Measurements from ENCODE around the gene B4GALNT2. TPM values are rescaled to one million over a fixed set of nuclear protein-coding genes. Genes with fewer than 3 reads are reported as not detected.
"Not testable (repeated sequence)": the region's sequence is repeated elsewhere in the genome, so short reads cannot be mapped to it uniquely, and the experiment has no call there.

The B4GALNT2 gene
- total RNA-seq, 1 donor from 2014 or later = 0.04 TPM

- peak; percentile 8 for ATAC-seq
These were observed 50.8 kb downstream of the B4GALNT2 start for GRCh38 chr17:49183341-49183740.

GRCh38 chr17:49183801-49184200, 51.2 kb downstream of the B4GALNT2 start:
- no peak for ATAC-seq

- ATAC-seq = not testable (repeated sequence)
These were observed 52.0 kb downstream of the B4GALNT2 start for GRCh38 chr17:49184522-49184921.

- ATAC-seq = not testable (repeated sequence)
These were observed 52.8 kb downstream of the B4GALNT2 start for GRCh38 chr17:49185381-49185780.

DNA sequence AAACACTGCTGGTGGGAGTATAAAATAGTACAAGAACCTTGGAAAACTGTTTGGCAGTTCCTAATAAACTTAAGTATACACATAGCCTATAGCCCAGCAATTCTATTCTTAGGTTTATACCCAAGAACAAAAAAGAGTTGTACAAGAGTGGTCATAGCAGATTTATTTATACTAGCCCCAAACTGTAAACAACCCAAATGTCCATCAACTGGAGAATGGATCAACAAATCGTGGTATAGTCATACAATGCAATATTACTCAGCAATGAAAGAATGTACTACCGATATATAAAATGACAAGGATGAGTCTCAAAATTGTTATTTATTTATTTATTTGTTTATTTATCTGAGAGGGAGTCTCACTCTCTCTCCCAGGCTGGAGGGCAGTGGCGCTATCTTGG, 54.7 kb downstream of the B4GALNT2 start:
- ATAC-seq = no peak

DNA sequence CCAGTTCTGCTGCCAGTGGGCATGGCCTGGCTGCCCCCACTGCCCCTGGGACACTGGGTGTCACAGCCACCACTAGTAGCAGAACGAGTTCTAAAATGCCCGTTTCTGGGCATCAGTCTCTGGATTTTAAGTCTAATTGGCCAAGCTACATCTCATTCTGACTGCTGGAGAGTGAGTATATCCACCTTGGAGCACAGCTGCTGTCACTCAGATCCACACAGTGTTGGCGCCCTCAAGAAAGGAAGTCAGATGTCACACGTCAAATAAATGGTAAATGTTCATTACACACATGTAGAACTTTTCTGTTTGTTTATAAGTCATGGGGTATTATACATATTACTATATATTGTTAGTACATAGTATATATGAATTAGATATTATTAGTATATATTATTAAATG, 58.4 kb downstream of the B4GALNT2 start:
- ATAC-seq = no peak

DNA sequence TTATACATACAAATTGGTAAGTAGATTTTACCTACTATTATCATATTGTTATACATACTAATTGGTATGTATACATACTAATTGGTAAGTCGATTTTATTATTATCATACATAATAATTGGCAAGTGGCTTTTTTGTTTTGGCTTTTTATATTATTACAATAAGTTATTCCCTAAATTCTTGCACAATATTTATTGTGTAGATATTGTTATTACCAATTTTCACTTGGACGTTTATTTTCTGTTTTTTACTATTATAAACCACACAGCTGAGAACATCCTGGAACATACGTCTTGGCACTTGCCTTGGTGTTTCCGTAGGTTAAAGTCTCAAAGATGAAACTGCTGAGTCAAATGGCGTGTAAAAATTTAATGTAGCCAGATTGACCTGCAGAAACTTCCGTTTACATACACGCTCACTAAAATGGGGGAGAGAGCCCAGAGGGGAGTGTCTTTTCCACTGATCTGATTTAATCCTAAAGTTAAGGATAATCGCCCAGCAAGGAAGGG, 58.9 kb downstream of the B4GALNT2 start:
- ATAC-seq = no peak

DNA sequence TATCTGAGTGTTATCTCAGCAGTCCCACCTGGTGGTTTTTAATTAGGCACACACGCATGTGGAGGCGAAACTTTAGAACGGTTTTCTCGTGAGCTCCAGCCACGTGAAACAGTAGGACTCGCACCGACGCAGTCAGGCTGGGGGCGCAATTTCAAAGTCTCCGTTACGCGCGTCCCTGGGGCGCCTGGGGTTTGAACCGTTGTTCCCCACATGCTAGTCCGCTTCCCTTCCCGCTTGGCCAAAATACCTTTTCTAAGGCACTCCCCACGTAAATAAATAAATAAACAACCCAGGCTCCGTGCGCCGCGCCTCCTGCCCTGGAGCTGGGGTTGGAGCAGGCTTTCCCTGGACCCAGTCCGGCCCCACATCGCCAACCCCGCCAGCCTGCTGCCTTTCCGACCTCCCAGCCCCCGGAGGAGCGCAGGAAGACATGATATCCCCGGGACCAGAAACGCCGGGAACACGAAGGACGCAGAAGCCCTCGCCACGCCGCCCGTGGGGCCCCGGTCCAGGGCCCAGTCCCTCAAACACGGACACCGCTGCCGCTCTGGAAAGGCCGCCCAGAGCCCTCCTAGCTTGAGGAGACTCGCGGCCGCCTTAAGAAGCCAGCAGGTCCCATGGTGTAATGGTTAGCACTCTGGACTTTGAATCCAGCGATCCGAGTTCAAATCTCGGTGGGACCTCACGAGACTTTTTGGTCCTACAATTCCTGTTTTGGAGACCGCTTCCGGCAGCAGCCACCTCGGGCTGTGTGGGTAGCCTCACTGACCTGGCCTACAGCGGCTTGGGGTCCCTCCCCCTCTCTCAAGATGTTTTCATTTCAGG, 59.6 kb downstream of the B4GALNT2 start:
- ATAC-seq = peak; percentile 82

DNA sequence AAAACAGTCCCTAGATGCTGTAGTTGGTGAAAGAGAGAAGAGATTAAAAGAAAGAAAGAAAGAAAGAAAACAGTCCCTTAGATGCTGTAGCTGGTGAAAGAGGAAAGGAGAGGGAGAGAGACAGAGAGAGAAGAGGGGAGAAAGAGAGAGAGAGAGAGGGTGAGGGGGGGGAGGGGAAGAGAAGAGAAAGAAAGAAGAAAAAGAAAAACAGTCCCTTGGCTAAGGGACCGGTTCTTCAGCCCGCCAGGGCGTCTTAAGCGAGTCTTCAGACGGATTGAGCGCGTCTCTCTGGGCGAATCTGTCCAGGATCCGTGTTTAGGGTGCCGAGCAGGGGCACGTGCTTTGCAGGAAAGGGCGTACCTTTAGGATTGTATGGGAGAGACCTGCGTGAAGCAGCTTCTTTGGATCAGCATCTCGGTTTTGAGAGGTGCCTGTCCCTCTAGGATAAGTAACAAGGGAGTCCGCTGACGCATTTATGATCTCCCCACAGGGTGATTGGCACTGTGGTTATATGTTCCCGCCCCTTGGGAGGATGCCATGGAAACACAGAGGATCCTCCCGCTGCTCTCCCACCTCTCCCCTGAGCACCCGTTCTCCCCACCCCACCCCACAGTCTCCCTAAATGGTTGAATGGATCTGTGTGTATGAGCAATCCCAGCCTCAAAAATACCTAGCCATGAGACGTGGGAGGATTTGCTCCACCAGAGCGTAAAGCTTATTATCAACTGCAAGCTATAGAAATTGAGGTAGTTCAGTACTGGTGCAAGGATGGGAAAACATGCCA, 61.1 kb downstream of the B4GALNT2 start:
- peak; percentile 1 for ATAC-seq

DNA sequence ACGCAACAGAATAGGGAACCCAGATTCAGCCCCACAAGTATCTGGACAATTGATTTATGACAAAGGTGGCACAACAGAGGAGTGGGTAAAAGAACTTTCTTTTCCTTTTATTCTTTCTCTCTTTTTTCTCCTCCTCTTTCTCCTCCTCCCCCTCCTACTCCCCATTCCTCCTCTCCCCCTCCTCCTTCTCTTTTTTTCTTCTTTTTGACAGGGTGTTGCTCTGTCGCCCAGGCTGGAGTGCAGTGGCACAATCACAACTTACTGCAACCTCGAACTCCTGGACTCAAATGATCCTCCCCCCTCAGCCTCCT, 61.7 kb downstream of the B4GALNT2 start:
- ATAC-seq = no peak

DNA sequence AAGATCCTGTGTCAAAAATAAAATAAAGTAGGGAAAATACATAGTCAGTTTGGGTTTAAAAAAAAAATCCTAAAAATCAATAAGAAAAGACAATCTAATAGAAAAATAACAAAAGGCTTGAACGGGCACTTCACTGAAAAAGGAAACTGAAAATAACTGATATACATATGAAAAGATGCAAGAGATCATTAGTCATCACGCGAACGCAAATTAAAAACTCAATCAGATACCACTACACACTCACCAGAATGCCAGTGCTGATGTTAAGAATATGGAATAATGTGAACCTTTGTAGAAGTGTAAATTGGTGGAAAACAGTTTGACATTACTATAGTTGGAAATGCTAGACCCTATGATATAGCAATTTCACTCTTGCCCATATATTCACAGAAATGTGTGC, 63.2 kb downstream of the B4GALNT2 start:
- ATAC-seq = no peak

- no peak for ATAC-seq
These were observed 64.0 kb downstream of the B4GALNT2 start for GRCh38 chr17:49196520-49196919.

DNA sequence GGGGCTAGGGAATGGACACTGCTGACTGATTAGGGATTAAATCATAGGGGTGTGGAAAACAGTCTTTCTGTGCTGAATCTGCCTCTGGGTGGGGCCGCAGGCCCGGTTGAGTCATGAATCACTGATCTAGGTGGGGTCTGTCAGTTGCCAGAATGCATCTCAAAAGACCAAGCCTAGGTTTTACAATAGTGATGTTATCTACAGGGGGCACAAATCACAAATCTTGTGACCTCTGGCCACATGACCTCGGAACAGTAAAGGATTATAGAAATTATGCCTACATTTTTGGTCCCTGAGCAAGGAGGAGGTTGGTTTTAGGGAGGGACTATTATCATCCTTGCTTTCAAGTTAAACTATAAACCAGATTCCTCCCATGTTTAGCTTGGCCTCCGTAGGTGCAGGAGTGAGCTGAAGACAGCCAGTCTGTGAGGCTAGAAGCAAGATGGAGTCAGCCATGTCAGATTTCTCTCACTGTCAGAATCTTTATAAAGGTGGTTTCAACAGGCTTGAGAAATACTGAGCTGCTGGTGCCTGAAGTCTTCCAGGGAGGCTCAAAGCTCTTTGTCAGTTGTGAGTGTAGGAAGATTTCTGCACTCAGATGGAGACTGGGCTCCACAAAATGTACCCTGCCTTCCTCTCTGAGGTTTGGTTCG, 64.9 kb downstream of the B4GALNT2 start:
- no peak for ATAC-seq

- no peak for ATAC-seq
These were observed 65.6 kb downstream of the B4GALNT2 start for GRCh38 chr17:49198211-49198610.

- ATAC-seq = no peak
These were observed 68.0 kb downstream of the B4GALNT2 start for GRCh38 chr17:49200423-49201083.

DNA sequence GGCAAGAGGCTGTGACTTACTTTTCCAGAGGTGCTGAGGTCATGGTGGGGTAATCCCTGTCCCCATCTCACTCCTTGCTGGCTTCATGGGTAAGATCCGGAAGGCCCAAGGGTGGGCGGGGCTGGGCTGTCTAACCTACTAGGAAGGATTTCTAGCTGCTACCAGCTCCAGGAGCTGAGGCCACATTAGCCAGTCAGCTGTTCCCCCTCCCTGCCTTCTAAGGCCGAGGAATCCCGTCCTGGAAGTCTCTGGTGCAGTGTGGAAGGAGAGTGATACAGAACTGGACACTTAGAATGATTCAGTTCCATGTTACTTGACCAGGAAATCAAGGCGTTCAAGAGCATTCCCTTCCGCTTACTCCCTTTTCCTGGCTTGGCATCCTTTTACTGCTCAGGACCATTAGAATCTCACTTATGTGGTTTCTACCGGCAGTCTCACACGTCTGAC, 68.9 kb downstream of the B4GALNT2 start:
- no peak for ATAC-seq

DNA sequence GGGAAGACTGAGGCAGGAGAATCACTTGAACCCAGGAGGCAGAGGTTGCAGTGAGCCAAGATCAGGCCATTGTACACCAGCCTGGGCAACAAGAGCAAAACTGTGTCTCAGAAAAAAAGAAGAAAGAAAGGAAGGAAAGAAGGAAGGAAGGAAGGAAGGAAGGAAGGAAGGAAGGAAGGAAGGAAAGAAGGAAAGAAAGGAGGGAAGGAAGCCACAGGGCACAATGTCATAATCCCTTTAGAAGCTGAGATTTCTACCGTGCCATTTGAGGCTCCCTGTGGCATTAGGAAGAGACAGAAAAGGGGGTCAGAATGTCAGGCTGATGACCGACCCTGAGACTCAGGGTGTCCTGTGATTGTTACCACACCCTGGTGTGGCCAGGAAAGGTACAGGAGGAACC, 71.2 kb downstream of the B4GALNT2 start:
- ATAC-seq = no peak

GRCh38 chr17:49204516-49204915, 71.9 kb downstream of the B4GALNT2 start:
- no peak for ATAC-seq

GRCh38 chr17:49209061-49209571, 76.5 kb downstream of the B4GALNT2 start:
- no peak for ATAC-seq

GRCh38 chr17:49210158-49211029, 77.8 kb downstream of the B4GALNT2 start, which contains the start of the genes ABI3 and GNGT2:
Gene ABI3 (plus strand): TSS chr17:49210707. CDS start chr17:49210725, 18 bp downstream.
Gene GNGT2 (minus strand): TSS chr17:49210574. CDS start chr17:49207422, 3,152 bp downstream.
- ATAC-seq = peak; percentile 62

DNA sequence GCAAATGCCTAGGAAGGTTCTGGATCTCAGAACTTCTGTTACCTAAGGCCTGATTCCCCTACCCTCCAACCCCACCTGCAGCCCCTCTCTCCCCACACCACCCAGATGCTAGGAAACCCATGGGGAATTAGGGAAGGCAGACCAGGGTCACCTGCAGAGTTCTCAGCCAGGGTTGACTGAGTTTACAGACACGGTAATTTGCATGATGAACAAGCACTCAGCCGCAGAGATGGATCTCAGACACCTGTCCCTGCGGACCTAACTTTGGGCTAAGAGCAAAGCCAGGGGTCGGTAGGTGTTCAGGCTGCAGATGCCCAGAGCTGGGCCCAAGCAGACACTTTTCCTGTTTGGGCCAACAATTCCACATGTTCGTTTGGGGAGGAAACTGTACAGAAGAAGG, 80.8 kb downstream of the B4GALNT2 start:
- no peak for ATAC-seq

Measured in esophagus mucosa (tissue), 1 donor.